Measurements from ENCODE around the gene TCFL5. TPM values are rescaled to one million over a fixed set of nuclear protein-coding genes. Genes with fewer than 3 reads are reported as not detected.
"Not testable (repeated sequence)": the region's sequence is repeated elsewhere in the genome, so short reads cannot be mapped to it uniquely, and the experiment has no call there.

Gene TCFL5
- total RNA-seq, 3 donors from 2014 or later: 4.3 to 13.3 (median 6.6) TPM

DNA sequence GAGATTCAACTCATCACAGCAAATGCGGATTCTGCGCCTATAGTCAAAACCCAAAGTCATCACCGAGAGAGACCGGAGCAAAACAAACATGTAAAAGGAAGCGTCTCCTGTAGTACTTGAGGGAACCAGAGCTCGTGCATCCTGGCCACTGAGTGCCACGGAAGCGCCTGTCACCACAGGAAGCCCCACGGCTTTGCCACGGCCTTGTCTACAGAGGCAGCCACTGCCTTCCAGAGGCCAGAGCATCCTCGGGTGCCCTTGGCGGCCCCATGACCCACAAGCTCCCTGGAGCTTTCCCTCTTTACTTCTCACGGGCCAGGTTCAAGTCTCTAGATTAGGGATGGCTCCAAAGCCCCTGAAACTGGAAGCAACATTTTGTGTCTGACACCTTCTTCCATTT lies 7.5 kb downstream of the TCFL5 start:
- DNase-seq (no peak), ATAC-seq (no peak)
- Histone ChIP-seq H3K36me3 (ENCODE audit: low read depth) (no peaks in the 10 kb centered on the region), H3K4me1 (ENCODE audit: low read depth) (no peaks in the 10 kb centered on the region), H3K4me3 (no peak overlapping the region), H3K9me3 (no peaks in the 10 kb centered on the region)
- TF ChIP-seq, protein P1, sequence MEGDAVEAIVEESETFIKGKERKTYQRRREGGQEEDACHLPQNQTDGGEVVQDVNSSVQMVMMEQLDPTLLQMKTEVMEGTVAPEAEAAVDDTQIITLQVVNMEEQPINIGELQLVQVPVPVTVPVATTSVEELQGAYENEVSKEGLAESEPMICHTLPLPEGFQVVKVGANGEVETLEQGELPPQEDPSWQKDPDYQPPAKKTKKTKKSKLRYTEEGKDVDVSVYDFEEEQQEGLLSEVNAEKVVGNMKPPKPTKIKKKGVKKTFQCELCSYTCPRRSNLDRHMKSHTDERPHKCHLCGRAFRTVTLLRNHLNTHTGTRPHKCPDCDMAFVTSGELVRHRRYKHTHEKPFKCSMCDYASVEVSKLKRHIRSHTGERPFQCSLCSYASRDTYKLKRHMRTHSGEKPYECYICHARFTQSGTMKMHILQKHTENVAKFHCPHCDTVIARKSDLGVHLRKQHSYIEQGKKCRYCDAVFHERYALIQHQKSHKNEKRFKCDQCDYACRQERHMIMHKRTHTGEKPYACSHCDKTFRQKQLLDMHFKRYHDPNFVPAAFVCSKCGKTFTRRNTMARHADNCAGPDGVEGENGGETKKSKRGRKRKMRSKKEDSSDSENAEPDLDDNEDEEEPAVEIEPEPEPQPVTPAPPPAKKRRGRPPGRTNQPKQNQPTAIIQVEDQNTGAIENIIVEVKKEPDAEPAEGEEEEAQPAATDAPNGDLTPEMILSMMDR (IDR thresholded peaks at IDR 0.05): no peak
- intact Hi-C loops (cut with DNase I, micrococcal nuclease): no loop called here

DNA sequence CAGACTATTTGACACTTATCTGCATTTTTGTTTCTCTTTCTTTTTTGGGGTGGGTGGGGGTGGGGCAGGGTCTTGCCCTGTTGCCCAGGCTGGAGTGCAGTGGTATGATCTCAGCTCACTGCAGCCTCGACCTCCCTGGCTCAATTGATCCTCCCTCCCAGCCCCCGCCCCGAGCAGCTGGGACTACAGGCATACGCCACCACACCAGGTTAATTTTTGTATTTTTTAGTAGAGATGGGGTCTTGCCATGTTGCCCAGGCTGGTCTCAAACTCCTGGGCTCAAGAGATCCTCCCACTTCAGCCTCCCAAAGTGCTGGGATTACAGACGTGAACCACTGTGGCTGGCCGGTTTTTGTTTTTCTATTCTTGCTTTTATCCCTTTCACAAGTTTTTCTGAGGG lies 8.3 kb downstream of the TCFL5 start:
- H3K9me3 ChIP-seq; H3K36me3 ChIP-seq (ENCODE audit: low read depth); H3K4me1 ChIP-seq (ENCODE audit: low read depth); H3K4me3 ChIP-seq; ATAC-seq; intact Hi-C loops (cut with DNase I, micrococcal nuclease); DNase-seq: not testable (repeated sequence)

DNA sequence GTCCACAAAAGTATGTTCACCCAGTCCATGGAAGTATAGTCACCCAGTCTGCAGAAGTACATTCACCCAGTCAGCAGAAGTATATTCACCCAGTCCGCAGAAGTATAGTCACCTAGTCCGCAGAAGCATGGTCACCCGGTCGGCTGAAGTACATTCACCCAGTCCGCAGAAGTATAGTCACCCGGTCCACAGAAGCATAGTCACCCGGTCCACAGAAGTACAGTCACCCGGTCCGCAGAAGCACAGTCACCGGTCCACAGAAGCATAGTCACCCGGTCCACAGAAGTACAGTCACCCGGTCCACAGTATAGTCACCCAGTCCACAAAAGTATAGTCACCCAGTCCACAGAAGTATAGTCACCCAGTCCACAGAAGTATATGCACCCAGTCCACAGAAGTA lies 8.8 kb downstream of the TCFL5 start:
- Histone ChIP-seq H3K36me3 (ENCODE audit: low read depth) (no peaks in the 10 kb centered on the region), H3K4me1 (ENCODE audit: low read depth) (no peaks in the 10 kb centered on the region), H3K4me3 (no peak overlapping the region), H3K9me3 (no peaks in the 10 kb centered on the region)
- ATAC-seq: no peak
- intact Hi-C loops (cut with DNase I, micrococcal nuclease): no loop called here
- DNase-seq: no peak
- TF ChIP-seq, protein P1 (IDR thresholded peaks at IDR 0.05): no peak

DNA sequence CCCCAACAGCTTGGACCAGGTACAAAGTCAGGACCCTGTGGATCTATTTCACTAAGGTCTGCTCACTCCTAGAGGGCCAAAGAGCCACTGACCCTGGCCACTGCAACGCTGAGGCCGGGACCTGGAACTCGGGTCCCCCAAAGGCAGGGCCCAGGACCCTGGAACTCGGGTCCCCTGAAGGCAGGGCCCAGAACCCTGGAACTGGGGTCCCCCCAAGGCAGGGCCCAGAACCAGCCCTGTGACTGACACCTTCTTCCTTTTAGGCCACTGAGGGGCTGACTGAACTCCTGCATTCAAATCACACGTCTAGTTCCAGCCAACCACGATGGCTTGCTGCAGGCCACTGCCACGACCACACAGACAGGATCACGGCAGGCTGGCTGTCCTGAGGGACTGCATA lies 9.4 kb downstream of the TCFL5 start:
- DNase-seq (no peak), ATAC-seq (no peak)
- no peaks in the 10 kb centered on the region for H3K4me1 ChIP-seq (ENCODE audit: low read depth)
- H3K9me3 ChIP-seq: no peaks in the 10 kb centered on the region
- H3K36me3 ChIP-seq (ENCODE audit: low read depth): no peaks in the 10 kb centered on the region
- TF ChIP-seq, protein P1 (IDR thresholded peaks at IDR 0.05): no peak
- H3K4me3 ChIP-seq: no peak overlapping the region
- intact Hi-C loops (cut with DNase I, micrococcal nuclease): no loop called here

DNA sequence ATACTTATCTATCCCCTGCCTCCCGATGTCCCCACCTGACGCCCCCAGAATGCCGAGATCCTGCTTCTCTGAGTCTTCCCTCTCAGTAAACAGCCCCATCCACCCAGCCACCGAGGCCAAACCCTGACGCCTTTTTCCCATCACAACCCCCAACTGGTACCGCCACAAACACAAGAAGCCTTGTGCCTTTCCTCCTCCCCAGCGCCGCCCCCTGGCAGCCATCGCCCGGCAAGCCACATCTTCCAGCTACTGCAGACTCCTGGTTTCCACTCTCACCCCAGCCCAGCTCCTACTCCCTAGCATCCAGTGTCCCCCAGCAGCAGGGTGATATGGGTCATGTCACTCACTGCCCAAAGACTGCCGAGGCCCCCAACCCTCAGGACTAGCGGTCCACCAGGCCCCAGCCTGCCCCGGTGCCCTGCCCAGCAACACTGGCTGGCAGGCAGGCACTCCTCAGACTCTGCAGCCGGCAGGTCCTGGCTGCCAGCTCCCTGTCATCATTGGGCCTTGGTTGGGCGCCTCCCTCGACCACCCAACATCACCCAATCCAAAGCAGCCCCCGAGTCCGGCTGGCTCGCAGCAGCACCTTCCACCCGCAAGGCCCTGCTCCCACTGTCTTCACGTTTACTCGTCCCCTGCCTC lies 11.2 kb downstream of the TCFL5 start:
- no peak for DNase-seq
- TF ChIP-seq, protein P1 (IDR thresholded peaks at IDR 0.05): no peak
- intact Hi-C loops (cut with DNase I, micrococcal nuclease): no loop called here
- Histone ChIP-seq H3K9me3 (no peaks in the 10 kb centered on the region), H3K4me3 (no peak overlapping the region), H3K36me3 (ENCODE audit: low read depth) (no peaks in the 10 kb centered on the region), H3K4me1 (ENCODE audit: low read depth) (no peaks in the 10 kb centered on the region)
- ATAC-seq: no peak

DNA sequence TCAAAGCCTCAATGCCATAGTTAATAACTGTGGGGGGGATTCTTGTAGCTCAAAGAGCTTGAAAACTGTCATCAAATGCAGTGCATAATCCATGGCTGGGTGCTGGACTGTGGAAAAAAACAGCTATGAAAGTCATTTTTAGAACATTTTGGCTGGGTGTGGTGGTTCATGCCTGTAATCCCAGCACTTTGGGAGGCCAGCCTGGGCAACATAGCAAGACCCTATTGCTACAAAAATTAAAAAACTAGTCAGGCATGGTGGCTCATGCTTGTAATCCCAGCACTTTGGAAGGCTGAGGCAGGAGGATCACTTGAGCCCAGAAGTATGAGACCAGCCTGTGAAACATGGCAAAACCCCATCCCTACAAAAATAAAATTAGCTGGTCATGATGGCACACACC lies 12.2 kb downstream of the TCFL5 start:
- Histone ChIP-seq H3K36me3 (ENCODE audit: low read depth) (no peaks in the 10 kb centered on the region), H3K4me3 (no peak overlapping the region), H3K9me3 (no peaks in the 10 kb centered on the region), H3K4me1 (ENCODE audit: low read depth) (no peaks in the 10 kb centered on the region)
- ATAC-seq: no peak
- TF ChIP-seq, protein P1 (IDR thresholded peaks at IDR 0.05): no peak
- no peak for DNase-seq
- intact Hi-C loops (cut with DNase I, micrococcal nuclease): no loop called here

DNA sequence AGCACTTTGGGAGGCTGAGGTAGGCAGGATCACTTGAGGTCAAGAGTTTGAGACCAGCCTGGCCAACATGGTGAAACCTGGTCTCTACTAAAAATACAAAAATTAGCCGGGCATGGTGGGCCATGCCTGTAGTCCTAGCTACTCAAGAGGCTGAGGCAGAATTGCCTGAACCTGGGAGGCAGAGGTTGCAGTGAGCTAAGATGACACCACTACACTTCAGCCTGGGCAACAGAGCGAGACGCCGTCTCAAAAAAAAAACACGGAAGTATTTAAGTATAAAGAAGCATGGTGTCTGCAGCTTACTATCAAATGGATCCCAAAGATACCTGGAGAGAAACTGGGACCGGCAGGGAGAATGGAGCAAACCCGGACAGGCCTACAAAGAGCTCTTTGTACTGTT lies 12.7 kb downstream of the TCFL5 start:
- ATAC-seq; H3K36me3 ChIP-seq (ENCODE audit: low read depth); DNase-seq; H3K9me3 ChIP-seq; intact Hi-C loops (cut with DNase I, micrococcal nuclease); H3K4me1 ChIP-seq (ENCODE audit: low read depth); H3K4me3 ChIP-seq: not testable (repeated sequence)
